GM12878 (cell line): Measurements from ENCODE around the gene MAN2B1. TPM values are rescaled to one million over a fixed set of nuclear protein-coding genes. Genes with fewer than 3 reads are reported as not detected.

Experiments used
- ATAC-seq: fragments of 200-7000 bp; cut with Tn5 transposase; 3 replicates; pipeline ENCODE4 v1.9.1; 2020; ENCODE audit warnings: mild to moderate bottlenecking, moderate library complexity
- BruUV-seq: library from RNA; stranded (reverse); fragments of 400-500 nt; replicated peaks from 2 replicates; lab custom pipeline; 2021; lab: Mats Ljungman, UMichigan
- CTCF ChIA-PET: fragments of 300-600 bp; sonication (Branson Sonifier 250); formaldehyde crosslinking; extraction: SDS; loops from one replicate; lab custom pipeline; 2021; ENCODE audit warnings: inconsistent platforms; lab: Yijun Ruan, JAX
- POLR2A ChIA-PET: fragments of 350-600 bp; formaldehyde crosslinking; extraction: SDS; loops from one replicate; lab custom pipeline; 2021; ENCODE audit warnings: inconsistent platforms; lab: Charles Lee
- RAD21 ChIA-PET: fragments of 300-600 bp; sonication (Branson Sonifier 250); formaldehyde crosslinking; loops from one replicate; lab custom pipeline; 2023; ENCODE audit warnings: antibody characterized with exemption; ENCODE audit not compliant: unreplicated experiment; lab: Charles Lee
- SMC1A ChIA-PET: fragments of 300-600 bp; sonication (Branson Sonifier 250); formaldehyde crosslinking; loops from one replicate; lab custom pipeline; 2023; ENCODE audit not compliant: unreplicated experiment, uncharacterized antibody; lab: Charles Lee
- DNase-seq: peaks from one replicate; pipeline ENCODE4 v3.0.0-alpha.2; 2011; ENCODE audit warnings: low read depth, low spot score
- FAIRE-seq: peaks from 3 replicates; lab custom pipeline; 2011; peaks lifted over from hg19 to GRCh38; lab: Jason Lieb, UNC
- H2AFZ ChIP-seq: 2 replicates; pipeline ENCODE4 v1.6.0; 2011; ENCODE audit warnings: low read depth, low read length, control low read depth; ENCODE audit not compliant: control insufficient read depth
- H3K27ac ChIP-seq: 2 replicates; pipeline ENCODE4 v1.5.1; 2011; ENCODE audit warnings: control low read depth; ENCODE audit not compliant: control insufficient read depth, insufficient read depth
- H3K27me3 ChIP-seq, 2 experiments: replicated peaks in 1 of 2; 2 replicates each; pipeline versions ENCODE4 v1.6.0 to v1.6.1; 2011; ENCODE audit warnings: low read length in 1 of 2; ENCODE audit not compliant: control insufficient read depth in 2 of 2, insufficient read depth in 2 of 2
- H3K36me3 ChIP-seq, 2 experiments: 2 replicates each; pipeline ENCODE4 v1.5.1; 2011; ENCODE audit warnings: low read length in 1 of 2; ENCODE audit not compliant: control insufficient read depth in 2 of 2, insufficient read depth in 2 of 2
- H3K4me1 ChIP-seq: 2 replicates; pipeline ENCODE4 v1.6.1; 2011; ENCODE audit warnings: mild to moderate bottlenecking, low read length, moderate library complexity, mixed read lengths; ENCODE audit not compliant: control insufficient read depth, insufficient read depth
- H3K4me2 ChIP-seq: 2 replicates; pipeline ENCODE4 v1.6.0; 2011; ENCODE audit warnings: control low read depth; ENCODE audit not compliant: control insufficient read depth, insufficient read depth
- H3K4me3 ChIP-seq: fragments of 200-600 bp; sonication (generic); 2 replicates; pipeline ENCODE4 v1.5.1; 2016
- H3K79me2 ChIP-seq: 2 replicates; pipeline ENCODE4 v1.6.0; 2011; ENCODE audit warnings: low read length; ENCODE audit not compliant: control insufficient read depth, insufficient read depth
- H3K9ac ChIP-seq: 2 replicates; pipeline ENCODE4 v1.8.0; 2011; ENCODE audit warnings: low read length, control low read depth, mixed read lengths; ENCODE audit not compliant: control insufficient read depth, insufficient read depth
- H3K9me3 ChIP-seq: replicated peaks from 3 replicates; pipeline ENCODE4 v1.5.1; 2011; ENCODE audit warnings: mild to moderate bottlenecking, low read length; ENCODE audit not compliant: control insufficient read depth, insufficient read depth
- H4K20me1 ChIP-seq: 2 replicates; pipeline ENCODE4 v1.6.0; 2011; ENCODE audit not compliant: control insufficient read depth, insufficient read depth
- BRCA1 ChIP-seq: IDR thresholded peaks from 2 replicates; pipeline ENCODE4 v1.6.1; 2011; ENCODE audit warnings: low read depth, low read length, improper control_type of control experiment
- CHD2 ChIP-seq: IDR thresholded peaks from 2 replicates; pipeline ENCODE4 v1.6.1; 2011; ENCODE audit warnings: low read depth, low read length, improper control_type of control experiment, borderline replicate concordance
- FOXK2 ChIP-seq: fragments of 450-650 bp; IDR thresholded peaks from 2 replicates; pipeline ENCODE4 v1.6.1; 2017; ENCODE audit warnings: mild to moderate bottlenecking, moderate library complexity
- JUND ChIP-seq: IDR thresholded peaks from 2 replicates; pipeline ENCODE4 v1.6.1; 2012; ENCODE audit warnings: low read depth, mild to moderate bottlenecking, low read length, improper control_type of control experiment, moderate library complexity
- KAT2A ChIP-seq: conservative IDR thresholded peaks from 2 replicates; pipeline ENCODE4 v1.6.1; 2011; ENCODE audit warnings: low read depth, low read length; ENCODE audit not compliant: control insufficient read depth
- MEF2B ChIP-seq: fragments of 450-650 bp; IDR thresholded peaks from 2 replicates; pipeline ENCODE4 v1.6.1; 2018; ENCODE audit warnings: mild to moderate bottlenecking, moderate library complexity; ENCODE audit not compliant: partially characterized antibody, poor library complexity, severe bottlenecking
- RAD51 ChIP-seq: fragments of 450-650 bp; IDR thresholded peaks from 2 replicates; pipeline ENCODE4 v1.6.1; 2016; ENCODE audit warnings: moderate library complexity, mild to moderate bottlenecking, inconsistent platforms
- RUNX3 ChIP-seq: IDR thresholded peaks from 2 replicates; pipeline ENCODE4 v1.6.1; 2012; ENCODE audit warnings: low read length, inconsistent platforms
- SPI1 ChIP-seq: IDR thresholded peaks from 2 replicates; pipeline ENCODE4 v1.6.1; 2011; ENCODE audit warnings: low read depth, mild to moderate bottlenecking, low read length, moderate library complexity, borderline replicate concordance; ENCODE audit not compliant: insufficient read depth
- ZBTB40 ChIP-seq: fragments of 450-650 bp; IDR thresholded peaks from 2 replicates; pipeline ENCODE4 v1.6.1; 2016; ENCODE audit warnings: mild to moderate bottlenecking, moderate library complexity, borderline replicate concordance
- ZNF24 ChIP-seq: fragments of 450-650 bp; IDR thresholded peaks from 2 replicates; pipeline ENCODE4 v1.6.1; 2017; ENCODE audit warnings: antibody characterized with exemption, mild to moderate bottlenecking
- WGBS: methylation state at CpG from one replicate; pipeline ENCODE4 v1.1.6; 2016; ENCODE audit warnings: low lambda C conversion rate; ENCODE audit not compliant: insufficient replicate concordance, insufficient coverage; ENCODE audit errors: missing lambda C conversion rate; 5-methylcytosine and 5-hydroxymethylcytosine counted together
- in situ Hi-C: fragments of 300-500 bp; cut with MboI; formaldehyde crosslinking; loops from 9 replicates; pipeline ENCODE4 v1.14.3; 2018; ENCODE audit warnings: mixed read lengths
- intact Hi-C: fragments of 100-400 bp; cut with micrococcal nuclease; formaldehyde crosslinking; loops from one replicate; pipeline ENCODE4 v1.14.2; 2022; ENCODE audit not compliant: unreplicated experiment
- polyA plus RNA-seq, 11 experiments: library from polyadenylated mRNA; depleted of rRNA in 4 of 11; unstranded in 6 of 11; stranded (reverse) in 5 of 11; fragments of >200 nt; fragmentation: Nextera tagmentation in 4 of 11; fragmentation: Illumina TruSeq in 1 of 11; extraction: Ambion mirVana in 4 of 11; extraction: Trizol in 1 of 11; gene quantifications; 1 replicate in 1 of 11; 2 replicates in 10 of 11; pipeline versions ENCODE4 v1.2.1 to v1.2.3, GENCODE V29; 2011 to 2016; ENCODE audit warnings: inconsistent platforms in 2 of 11, missing spikeins in 2 of 11, low read depth in 1 of 11
- total RNA-seq, 4 experiments: library from RNA; depleted of rRNA in 3 of 4; stranded (reverse); fragments of >200 nt in 3 of 4; fragmentation: Illumina TruSeq in 1 of 4; extraction: Trizol in 1 of 4; gene quantifications; 2 replicates each; pipeline versions ENCODE4 v1.2.1 to v1.2.3, GENCODE V29; 2013 to 2021
- TF ChIP-seq, protein P1 (sequence below): IDR thresholded peaks from 2 replicates; pipeline ENCODE4 v1.6.1; 2012; ENCODE audit warnings: low read depth, low read length, improper control_type of control experiment

Gene MAN2B1
- total and polyA plus RNA-seq, 10 of the 15 experiments (the other 5 are each of a cell fraction or from before 2014, with no cell fraction given): 7.6 to 224 (median 81.4) TPM

GRCh38 chr19:12657966-12658365 is 8.6 kb downstream of the MAN2B1 start:
- ChIA-PET CTCF (interaction anchor here (1.2 kb wide), 1 partner anchor 47 kb away, joined by 3 read pairs; the partner anchor contains the start of genes ZNF490 and ZNF791), POLR2A (no interaction called here), RAD21 (no interaction called here), SMC1A (no interaction called here)
- Histone ChIP-seq H3K27me3 (no peaks in the 10 kb centered on the region), H3K27ac (no peak overlapping the region), H2AFZ (no peak overlapping the region), H3K79me2 (no peaks in the 10 kb centered on the region), H3K4me3 (no peak overlapping the region), H3K9me3 (no peaks in the 10 kb centered on the region; the same call in 2 of the 3 replicates), H3K36me3 (peaks cover 19 to 20% of the 10 kb centered on the region in 2 experiments; a peak in 3 of 4 replicates), H3K4me1 (no peaks in the 10 kb centered on the region), H3K4me2 (no peak overlapping the region), H4K20me1 (no peaks in the 10 kb centered on the region), H3K9ac (no peak overlapping the region)
- no peak for TF ChIP-seq ZBTB40
- no peak for TF ChIP-seq JUND
- TF ChIP-seq, protein P1, sequence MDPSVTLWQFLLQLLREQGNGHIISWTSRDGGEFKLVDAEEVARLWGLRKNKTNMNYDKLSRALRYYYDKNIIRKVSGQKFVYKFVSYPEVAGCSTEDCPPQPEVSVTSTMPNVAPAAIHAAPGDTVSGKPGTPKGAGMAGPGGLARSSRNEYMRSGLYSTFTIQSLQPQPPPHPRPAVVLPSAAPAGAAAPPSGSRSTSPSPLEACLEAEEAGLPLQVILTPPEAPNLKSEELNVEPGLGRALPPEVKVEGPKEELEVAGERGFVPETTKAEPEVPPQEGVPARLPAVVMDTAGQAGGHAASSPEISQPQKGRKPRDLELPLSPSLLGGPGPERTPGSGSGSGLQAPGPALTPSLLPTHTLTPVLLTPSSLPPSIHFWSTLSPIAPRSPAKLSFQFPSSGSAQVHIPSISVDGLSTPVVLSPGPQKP: no peak
- TF ChIP-seq FOXK2: no peak
- no peak for TF ChIP-seq SPI1
- no peak for TF ChIP-seq KAT2A
- no peak for TF ChIP-seq BRCA1
- TF ChIP-seq RUNX3: no peak
- no peak for TF ChIP-seq ZNF24
- TF ChIP-seq CHD2: no peak
- TF ChIP-seq RAD51: no peak
- no peak for TF ChIP-seq MEF2B
- 91% methylated on average over 10 of the region's 22 CpGs for WGBS
- intact Hi-C loops (no loop called here), in situ Hi-C loops (no loop called here)
- ATAC-seq (no peak), DNase-seq (no peak), FAIRE-seq (no peak)
- no TSS peak for BruUV-seq
